ENCODE measurements around the gene SLC12A8.

Gene SLC12A8

DNA sequence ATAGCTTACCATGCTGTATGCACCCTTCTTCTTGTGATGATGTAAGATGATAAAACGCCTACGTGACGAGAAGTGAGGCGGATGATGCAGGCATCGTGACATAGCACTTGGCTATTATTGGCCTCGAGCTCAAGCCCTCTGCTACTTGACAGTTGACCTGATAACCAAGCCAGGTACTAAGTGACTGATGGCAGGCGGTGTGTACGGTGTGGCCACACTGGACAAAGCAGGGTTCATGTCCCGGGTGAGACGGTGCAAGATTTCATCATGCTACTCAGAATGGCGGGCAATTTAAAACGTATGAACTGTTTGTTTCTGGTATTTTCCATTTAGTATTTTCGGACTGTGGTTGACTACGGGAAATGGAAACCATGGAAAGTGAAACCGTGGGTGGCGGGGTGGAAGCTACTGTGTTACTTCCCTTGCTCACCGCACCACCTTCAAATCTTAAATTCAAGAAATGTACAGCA, 57.7 kb downstream of the SLC12A8 start:
- in situ Hi-C loops (cut with HindIII; ENCODE audit: low pct_ligation_motif_present, low sequenced_read_pairs), result no loop called here
- no peaks in the 10 kb centered on the region for H3K27me3 ChIP-seq (replicated peaks)
- TF ChIP-seq, protein P1, sequence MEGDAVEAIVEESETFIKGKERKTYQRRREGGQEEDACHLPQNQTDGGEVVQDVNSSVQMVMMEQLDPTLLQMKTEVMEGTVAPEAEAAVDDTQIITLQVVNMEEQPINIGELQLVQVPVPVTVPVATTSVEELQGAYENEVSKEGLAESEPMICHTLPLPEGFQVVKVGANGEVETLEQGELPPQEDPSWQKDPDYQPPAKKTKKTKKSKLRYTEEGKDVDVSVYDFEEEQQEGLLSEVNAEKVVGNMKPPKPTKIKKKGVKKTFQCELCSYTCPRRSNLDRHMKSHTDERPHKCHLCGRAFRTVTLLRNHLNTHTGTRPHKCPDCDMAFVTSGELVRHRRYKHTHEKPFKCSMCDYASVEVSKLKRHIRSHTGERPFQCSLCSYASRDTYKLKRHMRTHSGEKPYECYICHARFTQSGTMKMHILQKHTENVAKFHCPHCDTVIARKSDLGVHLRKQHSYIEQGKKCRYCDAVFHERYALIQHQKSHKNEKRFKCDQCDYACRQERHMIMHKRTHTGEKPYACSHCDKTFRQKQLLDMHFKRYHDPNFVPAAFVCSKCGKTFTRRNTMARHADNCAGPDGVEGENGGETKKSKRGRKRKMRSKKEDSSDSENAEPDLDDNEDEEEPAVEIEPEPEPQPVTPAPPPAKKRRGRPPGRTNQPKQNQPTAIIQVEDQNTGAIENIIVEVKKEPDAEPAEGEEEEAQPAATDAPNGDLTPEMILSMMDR (IDR thresholded peaks at IDR 0.05; ENCODE audit: low read depth, low read length, missing control alignments), result no peak
- no peak overlapping the region for H3K27ac ChIP-seq
- no peak overlapping the region for H3K4me3 ChIP-seq (ENCODE audit: low read depth, low read length)
- H3K36me3 ChIP-seq (replicated peaks), result no peaks in the 10 kb centered on the region
- no peak for DNase-seq

DNA sequence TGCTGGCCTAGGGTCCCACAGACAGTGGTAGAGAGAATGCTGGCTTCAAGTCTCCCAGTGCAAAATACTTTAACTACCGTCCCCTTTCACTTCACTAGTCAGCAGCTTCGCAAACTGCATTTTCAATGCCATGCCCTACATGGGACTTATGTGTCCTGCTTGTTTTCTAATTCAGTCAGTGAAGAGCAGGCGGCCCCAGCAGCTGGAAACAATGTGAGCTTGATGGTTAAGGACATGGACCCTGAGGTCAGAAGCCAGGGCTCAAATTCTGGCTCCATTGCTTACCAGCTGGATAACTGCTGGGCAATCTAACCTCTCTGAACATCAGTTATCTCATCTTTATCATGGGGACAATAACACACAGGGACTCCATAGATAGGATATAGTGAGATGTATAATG, 58.4 kb downstream of the SLC12A8 start:
- in situ Hi-C loops (cut with HindIII; ENCODE audit: low pct_ligation_motif_present, low sequenced_read_pairs), result no loop called here
- Histone ChIP-seq H3K27ac (no peak overlapping the region), H3K36me3 (replicated peaks) (no peaks in the 10 kb centered on the region), H3K4me3 (ENCODE audit: low read depth, low read length) (no peak overlapping the region), H3K27me3 (replicated peaks) (no peaks in the 10 kb centered on the region)
- TF ChIP-seq, protein P1 (IDR thresholded peaks at IDR 0.05; ENCODE audit: low read depth, low read length, missing control alignments), result no peak
- DNase-seq, result no peak

DNA sequence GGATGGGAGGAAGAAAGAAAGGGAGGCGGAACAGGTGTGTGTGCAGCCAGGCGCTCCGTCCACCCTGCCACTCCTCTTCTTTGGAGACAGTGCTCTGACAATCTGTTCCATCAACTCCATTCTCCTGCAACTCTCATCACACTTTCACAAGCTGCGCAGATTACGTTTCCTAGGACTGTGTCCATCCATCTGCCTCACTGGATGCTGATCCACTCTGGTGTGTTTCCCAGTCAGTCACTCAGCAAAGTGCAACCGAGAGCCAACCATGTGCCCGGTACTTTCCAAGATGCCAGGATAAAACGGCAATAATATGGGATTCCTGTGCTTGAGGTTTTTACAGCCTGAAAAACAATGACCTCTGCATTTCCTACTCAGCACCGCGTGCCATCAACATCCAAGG, 59.6 kb downstream of the SLC12A8 start:
- DNase-seq, result no peak
- Histone ChIP-seq H3K4me3 (ENCODE audit: low read depth, low read length) (no peak overlapping the region), H3K27ac (no peak overlapping the region), H3K36me3 (replicated peaks) (no peaks in the 10 kb centered on the region), H3K27me3 (replicated peaks) (no peaks in the 10 kb centered on the region)
- TF ChIP-seq, protein P1 (IDR thresholded peaks at IDR 0.05; ENCODE audit: low read depth, low read length, missing control alignments), result no peak
- in situ Hi-C loops (cut with HindIII; ENCODE audit: low pct_ligation_motif_present, low sequenced_read_pairs), result no loop called here

DNA sequence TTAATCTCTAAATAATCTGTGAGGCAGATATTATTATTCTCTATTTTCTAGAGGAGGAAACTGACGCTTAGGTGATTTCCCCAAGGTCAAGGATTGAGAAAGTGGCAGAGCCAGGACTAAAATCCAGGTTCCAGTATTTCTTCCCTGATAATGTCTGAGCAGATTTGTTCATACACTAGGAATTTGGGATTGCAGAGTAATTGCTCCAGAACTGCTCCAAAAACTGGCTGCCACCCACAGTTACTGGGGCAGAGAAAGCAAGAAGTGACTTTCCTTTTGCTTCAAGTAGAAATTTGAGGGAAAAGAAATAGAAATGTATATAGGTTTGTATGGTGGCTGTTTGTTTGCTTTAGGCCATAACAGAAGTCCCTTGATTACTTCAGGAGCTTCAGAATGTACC, 60.6 kb downstream of the SLC12A8 start:
- Histone ChIP-seq H3K4me3 (ENCODE audit: low read depth, low read length) (no peak overlapping the region), H3K27me3 (replicated peaks) (no peaks in the 10 kb centered on the region), H3K36me3 (replicated peaks) (no peaks in the 10 kb centered on the region), H3K27ac (no peak overlapping the region)
- in situ Hi-C loops (cut with HindIII; ENCODE audit: low pct_ligation_motif_present, low sequenced_read_pairs), result no loop called here
- no peak for DNase-seq
- TF ChIP-seq, protein P1 (IDR thresholded peaks at IDR 0.05; ENCODE audit: low read depth, low read length, missing control alignments), result no peak

DNA sequence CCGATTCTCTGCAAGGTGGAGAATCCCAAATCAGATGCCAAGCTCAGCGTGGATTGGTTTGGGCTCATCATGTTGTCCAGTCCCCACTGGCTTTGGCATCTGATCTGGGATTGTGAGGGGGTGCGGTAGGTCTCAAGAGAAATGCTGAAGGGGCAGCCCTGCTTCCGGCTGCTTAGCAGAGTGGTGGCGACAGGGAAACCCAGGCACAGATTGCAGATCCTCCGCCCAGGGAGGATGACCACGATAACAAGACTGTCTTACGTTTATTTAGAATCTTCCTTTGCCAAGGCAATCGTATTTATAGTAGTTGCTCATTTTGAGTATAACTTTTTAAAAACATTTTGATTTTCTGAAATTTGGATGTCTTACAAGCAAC, 61.1 kb downstream of the SLC12A8 start:
- in situ Hi-C loops (cut with HindIII; ENCODE audit: low pct_ligation_motif_present, low sequenced_read_pairs), result no loop called here
- H3K27me3 ChIP-seq (replicated peaks), result no peaks in the 10 kb centered on the region
- H3K36me3 ChIP-seq (replicated peaks), result no peaks in the 10 kb centered on the region
- H3K4me3 ChIP-seq (ENCODE audit: low read depth, low read length), result no peak overlapping the region
- TF ChIP-seq, protein P1 (IDR thresholded peaks at IDR 0.05; ENCODE audit: low read depth, low read length, missing control alignments), result no peak
- no peak for DNase-seq
- H3K27ac ChIP-seq, result no peak overlapping the region
